WTC11 (cell line): ENCODE measurements around the gene COL5A1. TPM values are rescaled to one million over a fixed set of nuclear protein-coding genes. Genes with fewer than 3 reads are reported as not detected.

Experiments
- ATAC-seq: fragments of 200-7000 bp; cut with Tn5 transposase; 2 replicates; pipeline ENCODE4 v1.10.0; 2021; ENCODE audit warnings: mild to moderate bottlenecking, moderate library complexity
- CTCF ChIA-PET: fragments of 300-600 bp; sonication (Branson Sonifier 250); formaldehyde crosslinking; loops from one replicate; lab custom pipeline; 2021; ENCODE audit warnings: antibody characterized with exemption; lab: Charles Lee
- POLR2A ChIA-PET: fragments of 350-600 bp; sonication (Branson Sonifier 250); formaldehyde crosslinking; loops from one replicate; lab custom pipeline; 2021; ENCODE audit warnings: antibody characterized with exemption; lab: Charles Lee
- DNase-seq: peaks from one replicate; pipeline ENCODE4 v3.0.0; 2021; ENCODE audit warnings: low spot score
- H3K27ac Mint-ChIP-seq: 2 replicates; pipeline ENCODE4 v1.8.0; 2021; ENCODE audit warnings: mixed read lengths
- H3K27me3 Mint-ChIP-seq: 2 replicates; pipeline ENCODE4 v1.8.0; 2021; ENCODE audit warnings: low read depth, mild to moderate bottlenecking, moderate library complexity, mixed read lengths
- H3K36me3 Mint-ChIP-seq: 2 replicates; pipeline ENCODE4 v1.8.0; 2021; ENCODE audit warnings: mixed read lengths
- H3K4me1 Mint-ChIP-seq: 2 replicates; pipeline ENCODE4 v1.8.0; 2022; ENCODE audit warnings: mixed read lengths
- H3K4me3 Mint-ChIP-seq: 2 replicates; pipeline ENCODE4 v1.8.0; 2021; ENCODE audit warnings: mild to moderate bottlenecking, moderate library complexity, mixed read lengths
- H3K9me3 Mint-ChIP-seq: 2 replicates; pipeline ENCODE4 v1.8.0; 2021; ENCODE audit warnings: mixed read lengths
- CBFB ChIP-seq: sonication (generic); formaldehyde crosslinking; IDR thresholded peaks from 2 replicates; pipeline ENCODE4 v1.8.1; 2022; ENCODE audit warnings: mild to moderate bottlenecking, low read depth, missing genetic modification reagents
- ETV6 ChIP-seq: sonication (generic); formaldehyde crosslinking; IDR thresholded peaks from 2 replicates; pipeline ENCODE4 v1.8.1; 2022; ENCODE audit warnings: mild to moderate bottlenecking, missing genetic modification reagents
- FOXJ3 ChIP-seq: sonication (generic); formaldehyde crosslinking; IDR thresholded peaks from 2 replicates; pipeline ENCODE4 v1.9.0; 2021; ENCODE audit warnings: missing genetic modification reagents, mild to moderate bottlenecking, borderline replicate concordance
- FOXK1 ChIP-seq: sonication (generic); formaldehyde crosslinking; IDR thresholded peaks from 2 replicates; pipeline ENCODE4 v1.8.0; 2022; ENCODE audit warnings: mild to moderate bottlenecking, moderate library complexity, missing genetic modification reagents
- GRHL2 ChIP-seq: fragments of 250-450 bp; sonication (Bioruptor Pico); IDR thresholded peaks from 2 replicates; pipeline ENCODE4 v1.8.0; 2022; ENCODE audit warnings: mild to moderate bottlenecking, moderate library complexity; ENCODE audit not compliant: insufficient replicate concordance, severe bottlenecking
- GTF2I ChIP-seq: fragments of 250-450 bp; sonication (Bioruptor Pico); conservative IDR thresholded peaks from 2 replicates; pipeline ENCODE4 v1.4.0; 2021; ENCODE audit warnings: mild to moderate bottlenecking
- HMGA2 ChIP-seq: fragments of 250-450 bp; sonication (Bioruptor Pico); IDR thresholded peaks from 2 replicates; pipeline ENCODE4 v1.4.0; 2021; ENCODE audit warnings: mild to moderate bottlenecking, moderate library complexity
- IRF2 ChIP-seq: sonication (generic); formaldehyde crosslinking; IDR thresholded peaks from 2 replicates; pipeline ENCODE4 v1.8.0; 2022; ENCODE audit warnings: low read depth, missing genetic modification reagents, borderline replicate concordance
- KAT7 ChIP-seq: sonication (generic); formaldehyde crosslinking; IDR thresholded peaks from 2 replicates; pipeline ENCODE4 v1.8.1; 2023; ENCODE audit warnings: missing genetic modification reagents, mild to moderate bottlenecking, borderline replicate concordance
- MXD4 ChIP-seq: fragments of 250-450 bp; sonication (Bioruptor Pico); IDR thresholded peaks from 2 replicates; pipeline ENCODE4 v1.8.0; 2021; ENCODE audit warnings: mild to moderate bottlenecking, moderate library complexity, borderline replicate concordance
- SMAD4 ChIP-seq: sonication (generic); formaldehyde crosslinking; IDR thresholded peaks from 2 replicates; pipeline ENCODE4 v1.8.0; 2022; ENCODE audit warnings: mild to moderate bottlenecking, missing genetic modification reagents
- ZNF416 ChIP-seq: fragments of 250-450 bp; sonication (Bioruptor Pico); IDR thresholded peaks from 2 replicates; pipeline ENCODE4 v1.9.0; 2021; ENCODE audit warnings: mild to moderate bottlenecking, inconsistent platforms
- ZNF423 ChIP-seq: fragments of 250-450 bp; sonication (Bioruptor Pico); IDR thresholded peaks from 2 replicates; pipeline ENCODE4 v2.1.2; 2022; ENCODE audit warnings: mild to moderate bottlenecking, moderate library complexity
- total RNA-seq: library from RNA; stranded (reverse); gene quantifications from 3 replicates; pipeline ENCODE4 v1.2.3, GENCODE V29; 2021
- TF ChIP-seq, protein P1 (sequence below): fragments of 250-450 bp; sonication (Bioruptor Pico); conservative IDR thresholded peaks from 2 replicates; pipeline ENCODE4 v1.9.0; 2021; ENCODE audit warnings: mild to moderate bottlenecking
- TF ChIP-seq, protein P2 (sequence below): fragments of 250-450 bp; sonication (Bioruptor Pico); IDR thresholded peaks from 2 replicates; pipeline ENCODE4 v1.9.0; 2021; ENCODE audit warnings: mild to moderate bottlenecking
- TF ChIP-seq, protein P3 (sequence below): sonication (generic); formaldehyde crosslinking; conservative IDR thresholded peaks from 2 replicates; pipeline ENCODE4 v1.8.1; 2023; ENCODE audit warnings: mild to moderate bottlenecking, low read depth, missing genetic modification reagents, moderate library complexity
- TF ChIP-seq, protein P4 (sequence below): fragments of 250-450 bp; sonication (Bioruptor Pico); IDR thresholded peaks from 2 replicates; pipeline ENCODE4 v1.9.0; 2021; ENCODE audit warnings: moderate library complexity, mild to moderate bottlenecking, inconsistent platforms, borderline replicate concordance
- TF ChIP-seq, protein P5 (sequence below): fragments of 250-450 bp; sonication (Bioruptor Pico); IDR thresholded peaks from 2 replicates; pipeline ENCODE4 v1.9.0; 2021; ENCODE audit warnings: mild to moderate bottlenecking
- TF ChIP-seq, protein P6 (sequence below): sonication (generic); formaldehyde crosslinking; IDR thresholded peaks from 2 replicates; pipeline ENCODE4 v1.8.0; 2023; ENCODE audit warnings: missing genetic modification reagents, mild to moderate bottlenecking, borderline replicate concordance

Gene COL5A1
- total RNA-seq, 1 experiment from 2014 or later: 13.5 TPM

DNA sequence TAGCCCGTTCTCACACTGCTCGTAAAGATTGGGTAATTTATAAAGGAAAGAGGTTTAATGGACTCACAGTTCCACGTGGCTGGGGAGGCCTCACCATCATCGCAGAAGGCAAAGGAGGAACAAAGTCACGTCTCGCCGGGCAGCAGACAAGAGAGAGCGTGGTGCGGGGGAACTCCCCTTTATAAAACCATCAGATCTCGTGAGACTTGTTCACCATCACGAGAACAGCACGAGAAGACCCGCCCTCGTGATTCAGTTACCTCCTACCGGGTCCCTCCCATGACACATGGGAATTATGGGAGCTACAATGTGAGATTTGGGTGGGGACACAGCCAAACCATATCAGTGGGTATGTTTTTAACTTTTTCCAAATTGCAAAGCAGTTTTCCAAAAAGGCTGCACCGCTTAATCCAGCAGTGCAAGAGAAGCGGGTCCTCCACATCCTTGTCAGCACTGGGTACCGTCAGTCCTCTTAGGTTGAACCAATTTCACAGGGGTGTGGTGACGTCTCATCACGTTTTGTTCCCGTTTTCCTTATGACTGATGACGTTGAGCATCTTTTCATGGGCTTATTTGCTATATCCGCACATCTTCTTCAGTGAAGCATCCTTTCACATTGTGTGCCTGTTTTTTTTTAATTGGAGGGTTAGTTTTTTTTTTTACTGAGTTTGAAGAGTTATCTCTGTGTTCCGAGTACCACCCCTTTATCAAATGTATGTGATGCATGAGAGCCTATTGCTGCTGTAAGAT, 231.1 kb downstream of the COL5A1 start:
- Mint-ChIP-seq H3K27me3 (no peaks in the 10 kb centered on the region), H3K36me3 (no peaks in the 10 kb centered on the region), H3K27ac (no peak overlapping the region), H3K4me3 (no peak overlapping the region)
- POLR2A ChIA-PET: no interaction called here
- ATAC-seq: no peak
- CTCF ChIA-PET: no interaction called here
- no peak for TF ChIP-seq ZNF423 (CRISPR knock-in tag)
- TF ChIP-seq SMAD4 (CRISPR knock-in tag): no peak
- TF ChIP-seq, protein P1, sequence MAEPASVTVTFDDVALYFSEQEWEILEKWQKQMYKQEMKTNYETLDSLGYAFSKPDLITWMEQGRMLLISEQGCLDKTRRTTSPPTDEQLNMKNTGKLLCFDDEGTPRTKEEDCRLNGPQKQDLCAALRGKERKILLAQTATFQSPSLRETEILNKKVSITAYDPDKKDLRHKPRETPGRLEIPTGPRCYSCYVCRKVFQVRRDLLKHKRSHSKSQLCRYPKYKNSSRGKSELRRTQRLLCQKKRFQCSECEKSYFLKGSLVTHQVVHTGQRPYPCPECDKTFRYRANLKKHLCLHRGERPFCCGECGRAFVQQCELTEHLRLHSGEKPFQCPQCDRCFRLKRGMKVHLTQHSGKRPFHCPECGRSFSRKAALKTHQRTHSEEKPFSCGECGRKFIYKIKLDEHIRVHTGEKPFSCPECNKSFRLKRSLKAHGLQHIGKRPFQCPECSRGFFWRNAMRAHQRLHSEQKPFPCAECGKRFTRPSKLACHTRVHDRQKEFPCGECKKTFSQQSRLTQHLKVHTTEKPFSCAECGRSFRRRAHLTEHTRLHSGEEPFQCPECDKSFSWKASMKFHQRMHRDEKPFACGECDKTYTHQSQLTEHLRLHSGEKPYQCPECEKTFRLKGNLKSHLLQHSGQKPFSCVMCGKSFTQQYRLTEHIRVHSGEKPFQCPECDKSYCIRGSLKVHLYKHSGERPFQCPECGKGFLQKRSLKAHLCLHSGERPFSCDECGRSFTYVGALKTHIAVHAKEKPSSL (CRISPR knock-in tag): no peak
- TF ChIP-seq, protein P2, sequence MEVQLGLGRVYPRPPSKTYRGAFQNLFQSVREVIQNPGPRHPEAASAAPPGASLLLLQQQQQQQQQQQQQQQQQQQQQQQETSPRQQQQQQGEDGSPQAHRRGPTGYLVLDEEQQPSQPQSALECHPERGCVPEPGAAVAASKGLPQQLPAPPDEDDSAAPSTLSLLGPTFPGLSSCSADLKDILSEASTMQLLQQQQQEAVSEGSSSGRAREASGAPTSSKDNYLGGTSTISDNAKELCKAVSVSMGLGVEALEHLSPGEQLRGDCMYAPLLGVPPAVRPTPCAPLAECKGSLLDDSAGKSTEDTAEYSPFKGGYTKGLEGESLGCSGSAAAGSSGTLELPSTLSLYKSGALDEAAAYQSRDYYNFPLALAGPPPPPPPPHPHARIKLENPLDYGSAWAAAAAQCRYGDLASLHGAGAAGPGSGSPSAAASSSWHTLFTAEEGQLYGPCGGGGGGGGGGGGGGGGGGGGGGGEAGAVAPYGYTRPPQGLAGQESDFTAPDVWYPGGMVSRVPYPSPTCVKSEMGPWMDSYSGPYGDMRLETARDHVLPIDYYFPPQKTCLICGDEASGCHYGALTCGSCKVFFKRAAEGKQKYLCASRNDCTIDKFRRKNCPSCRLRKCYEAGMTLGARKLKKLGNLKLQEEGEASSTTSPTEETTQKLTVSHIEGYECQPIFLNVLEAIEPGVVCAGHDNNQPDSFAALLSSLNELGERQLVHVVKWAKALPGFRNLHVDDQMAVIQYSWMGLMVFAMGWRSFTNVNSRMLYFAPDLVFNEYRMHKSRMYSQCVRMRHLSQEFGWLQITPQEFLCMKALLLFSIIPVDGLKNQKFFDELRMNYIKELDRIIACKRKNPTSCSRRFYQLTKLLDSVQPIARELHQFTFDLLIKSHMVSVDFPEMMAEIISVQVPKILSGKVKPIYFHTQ (CRISPR knock-in tag): no peak
- TF ChIP-seq IRF2: no peak
- TF ChIP-seq GRHL2 (CRISPR knock-in tag): no peak
- no peak for TF ChIP-seq FOXK1
- TF ChIP-seq KAT7 (CRISPR knock-in tag): no peak
- no peak for TF ChIP-seq GTF2I (CRISPR knock-in tag)
- TF ChIP-seq HMGA2 (CRISPR knock-in tag): no peak
- TF ChIP-seq, all 79 proteins: peak for 0
- Mint-ChIP-seq H3K9me3 (no peaks in the 10 kb centered on the region), H3K4me1 (no peaks in the 10 kb centered on the region)
- DNase-seq: no peak

DNA sequence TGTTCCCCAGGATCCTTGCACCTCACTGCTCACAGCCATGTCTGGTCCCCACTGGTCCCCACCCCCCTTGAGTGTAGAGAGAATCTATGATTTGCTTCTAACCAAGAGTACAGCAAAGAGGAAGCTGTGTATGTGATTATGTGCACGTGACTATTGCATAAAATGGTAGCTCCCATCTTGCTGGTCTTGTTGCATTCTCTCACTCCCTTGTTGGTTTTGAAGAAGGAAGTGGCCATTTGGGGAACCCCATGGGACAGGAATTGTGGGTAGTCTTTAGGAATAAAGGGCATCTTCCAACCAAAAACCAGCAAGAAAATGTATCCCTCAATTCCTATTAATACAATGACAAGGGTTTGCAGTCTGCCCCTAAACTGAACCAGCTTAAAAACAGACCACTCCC, 233.8 kb downstream of the COL5A1 start:
- Mint-ChIP-seq H3K4me3 (no peak overlapping the region), H3K36me3 (no peaks in the 10 kb centered on the region), H3K9me3 (no peaks in the 10 kb centered on the region), H3K4me1 (no peaks in the 10 kb centered on the region), H3K27ac (no peak overlapping the region), H3K27me3 (no peaks in the 10 kb centered on the region; the same call in 1 of the 2 replicates)
- DNase-seq (no peak), ATAC-seq (no peak)
- POLR2A ChIA-PET: no interaction called here
- CTCF ChIA-PET: no interaction called here
- TF ChIP-seq MXD4 (CRISPR knock-in tag): no peak
- no peak for TF ChIP-seq IRF2
- TF ChIP-seq, protein P3, sequence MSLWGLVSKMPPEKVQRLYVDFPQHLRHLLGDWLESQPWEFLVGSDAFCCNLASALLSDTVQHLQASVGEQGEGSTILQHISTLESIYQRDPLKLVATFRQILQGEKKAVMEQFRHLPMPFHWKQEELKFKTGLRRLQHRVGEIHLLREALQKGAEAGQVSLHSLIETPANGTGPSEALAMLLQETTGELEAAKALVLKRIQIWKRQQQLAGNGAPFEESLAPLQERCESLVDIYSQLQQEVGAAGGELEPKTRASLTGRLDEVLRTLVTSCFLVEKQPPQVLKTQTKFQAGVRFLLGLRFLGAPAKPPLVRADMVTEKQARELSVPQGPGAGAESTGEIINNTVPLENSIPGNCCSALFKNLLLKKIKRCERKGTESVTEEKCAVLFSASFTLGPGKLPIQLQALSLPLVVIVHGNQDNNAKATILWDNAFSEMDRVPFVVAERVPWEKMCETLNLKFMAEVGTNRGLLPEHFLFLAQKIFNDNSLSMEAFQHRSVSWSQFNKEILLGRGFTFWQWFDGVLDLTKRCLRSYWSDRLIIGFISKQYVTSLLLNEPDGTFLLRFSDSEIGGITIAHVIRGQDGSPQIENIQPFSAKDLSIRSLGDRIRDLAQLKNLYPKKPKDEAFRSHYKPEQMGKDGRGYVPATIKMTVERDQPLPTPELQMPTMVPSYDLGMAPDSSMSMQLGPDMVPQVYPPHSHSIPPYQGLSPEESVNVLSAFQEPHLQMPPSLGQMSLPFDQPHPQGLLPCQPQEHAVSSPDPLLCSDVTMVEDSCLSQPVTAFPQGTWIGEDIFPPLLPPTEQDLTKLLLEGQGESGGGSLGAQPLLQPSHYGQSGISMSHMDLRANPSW: no peak
- TF ChIP-seq, protein P4, sequence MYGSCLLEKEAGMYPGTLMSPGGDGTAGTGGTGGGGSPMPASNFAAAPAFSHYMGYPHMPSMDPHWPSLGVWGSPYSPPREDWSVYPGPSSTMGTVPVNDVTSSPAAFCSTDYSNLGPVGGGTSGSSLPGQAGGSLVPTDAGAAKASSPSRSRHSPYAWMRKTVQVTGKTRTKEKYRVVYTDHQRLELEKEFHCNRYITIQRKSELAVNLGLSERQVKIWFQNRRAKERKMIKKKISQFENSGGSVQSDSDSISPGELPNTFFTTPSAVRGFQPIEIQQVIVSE (CRISPR knock-in tag): no peak
- no peak for TF ChIP-seq ZNF416 (CRISPR knock-in tag)
- TF ChIP-seq, protein P5, sequence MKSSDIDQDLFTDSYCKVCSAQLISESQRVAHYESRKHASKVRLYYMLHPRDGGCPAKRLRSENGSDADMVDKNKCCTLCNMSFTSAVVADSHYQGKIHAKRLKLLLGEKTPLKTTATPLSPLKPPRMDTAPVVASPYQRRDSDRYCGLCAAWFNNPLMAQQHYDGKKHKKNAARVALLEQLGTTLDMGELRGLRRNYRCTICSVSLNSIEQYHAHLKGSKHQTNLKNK (CRISPR knock-in tag): no peak
- no peak for TF ChIP-seq CBFB
- TF ChIP-seq, protein P6, sequence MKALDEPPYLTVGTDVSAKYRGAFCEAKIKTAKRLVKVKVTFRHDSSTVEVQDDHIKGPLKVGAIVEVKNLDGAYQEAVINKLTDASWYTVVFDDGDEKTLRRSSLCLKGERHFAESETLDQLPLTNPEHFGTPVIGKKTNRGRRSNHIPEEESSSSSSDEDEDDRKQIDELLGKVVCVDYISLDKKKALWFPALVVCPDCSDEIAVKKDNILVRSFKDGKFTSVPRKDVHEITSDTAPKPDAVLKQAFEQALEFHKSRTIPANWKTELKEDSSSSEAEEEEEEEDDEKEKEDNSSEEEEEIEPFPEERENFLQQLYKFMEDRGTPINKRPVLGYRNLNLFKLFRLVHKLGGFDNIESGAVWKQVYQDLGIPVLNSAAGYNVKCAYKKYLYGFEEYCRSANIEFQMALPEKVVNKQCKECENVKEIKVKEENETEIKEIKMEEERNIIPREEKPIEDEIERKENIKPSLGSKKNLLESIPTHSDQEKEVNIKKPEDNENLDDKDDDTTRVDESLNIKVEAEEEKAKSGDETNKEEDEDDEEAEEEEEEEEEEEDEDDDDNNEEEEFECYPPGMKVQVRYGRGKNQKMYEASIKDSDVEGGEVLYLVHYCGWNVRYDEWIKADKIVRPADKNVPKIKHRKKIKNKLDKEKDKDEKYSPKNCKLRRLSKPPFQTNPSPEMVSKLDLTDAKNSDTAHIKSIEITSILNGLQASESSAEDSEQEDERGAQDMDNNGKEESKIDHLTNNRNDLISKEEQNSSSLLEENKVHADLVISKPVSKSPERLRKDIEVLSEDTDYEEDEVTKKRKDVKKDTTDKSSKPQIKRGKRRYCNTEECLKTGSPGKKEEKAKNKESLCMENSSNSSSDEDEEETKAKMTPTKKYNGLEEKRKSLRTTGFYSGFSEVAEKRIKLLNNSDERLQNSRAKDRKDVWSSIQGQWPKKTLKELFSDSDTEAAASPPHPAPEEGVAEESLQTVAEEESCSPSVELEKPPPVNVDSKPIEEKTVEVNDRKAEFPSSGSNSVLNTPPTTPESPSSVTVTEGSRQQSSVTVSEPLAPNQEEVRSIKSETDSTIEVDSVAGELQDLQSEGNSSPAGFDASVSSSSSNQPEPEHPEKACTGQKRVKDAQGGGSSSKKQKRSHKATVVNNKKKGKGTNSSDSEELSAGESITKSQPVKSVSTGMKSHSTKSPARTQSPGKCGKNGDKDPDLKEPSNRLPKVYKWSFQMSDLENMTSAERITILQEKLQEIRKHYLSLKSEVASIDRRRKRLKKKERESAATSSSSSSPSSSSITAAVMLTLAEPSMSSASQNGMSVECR (CRISPR knock-in tag): no peak
- no peak for TF ChIP-seq ETV6
- TF ChIP-seq FOXJ3 (CRISPR knock-in tag): no peak
